Activated T-helper 1 cell treated with Interleukin-2 at 50 U/mL for 16 hours (primary cell): ENCODE results near the gene PDE6B.
"Not testable (repeated sequence)": the region's sequence is repeated elsewhere in the genome, so short reads cannot be mapped to it uniquely, and the experiment has no call there.

Experiments
- DNase-seq: peaks from one replicate; pipeline ENCODE4 v3.0.0-alpha.2; 2020; ENCODE audit warnings: low read depth

Gene PDE6B

GRCh38 chr4:624705-625590 lies at the start of gene PDE6B:
PDE6B (plus strand) TSS chr4:625573; CDS start chr4:625627, 54 bp downstream.
- no peak for DNase-seq

GRCh38 chr4:576245-576821 lies 49.0 kb upstream of the PDE6B start, which contains the start of gene TMEM271:
TMEM271 (minus strand) TSS chr4:576295; CDS start chr4:576062, 233 bp downstream.
- no peak for DNase-seq

DNA sequence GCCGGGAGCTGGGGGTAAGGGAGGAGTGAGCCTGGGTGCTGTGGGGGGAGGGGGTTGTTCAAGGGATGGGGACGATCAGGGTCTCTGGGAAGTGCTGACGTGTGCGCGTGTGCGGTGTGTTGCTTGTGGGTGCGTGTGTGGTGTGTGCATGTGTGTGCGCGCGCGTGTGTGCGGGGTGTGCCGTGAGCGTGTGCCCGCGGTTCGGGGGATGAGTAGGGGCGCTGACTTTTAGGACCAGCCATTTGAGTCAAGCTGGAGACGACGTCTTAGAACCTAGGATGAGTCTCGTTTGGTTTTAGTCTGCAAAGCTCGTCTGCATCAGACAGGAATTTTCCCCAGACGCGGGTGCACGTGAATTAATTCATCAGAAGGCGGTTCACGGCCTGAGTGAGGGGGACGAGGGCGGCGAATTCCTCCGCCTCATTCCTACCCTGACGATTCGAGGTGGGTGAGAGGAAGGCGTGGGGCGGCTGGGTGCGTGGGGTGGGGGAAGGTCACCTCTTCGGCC lies 48.3 kb upstream of the PDE6B start:
- DNase-seq, result no peak

- no peak for DNase-seq
Observed at GRCh38 chr4:577499-578450, 47.6 kb upstream of the PDE6B start.

GRCh38 chr4:578451-579443 lies 46.6 kb upstream of the PDE6B start:
- no peak for DNase-seq

- no peak for DNase-seq
Observed at GRCh38 chr4:579543-580175, 45.7 kb upstream of the PDE6B start.

DNA sequence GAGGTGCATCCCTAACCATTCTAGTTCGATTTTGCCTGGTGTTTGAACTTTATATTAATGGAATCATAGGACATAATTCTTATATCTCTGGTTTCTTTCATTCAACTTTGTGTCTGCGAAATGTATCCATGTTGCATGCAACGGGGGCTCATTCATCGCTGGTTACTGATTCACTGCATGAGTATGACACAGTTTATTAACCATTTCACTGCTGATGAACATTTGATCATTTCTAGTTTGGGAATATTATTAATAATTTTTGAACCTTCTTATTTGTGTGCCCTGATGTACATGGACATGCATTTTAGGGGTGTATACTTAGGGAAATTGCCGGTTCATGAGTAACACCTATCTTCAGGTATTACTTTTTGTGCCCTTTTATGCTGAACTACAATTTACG lies 44.2 kb upstream of the PDE6B start:
- no peak for DNase-seq

- no peak for DNase-seq
Observed at GRCh38 chr4:581753-582361, 43.5 kb upstream of the PDE6B start.

DNA sequence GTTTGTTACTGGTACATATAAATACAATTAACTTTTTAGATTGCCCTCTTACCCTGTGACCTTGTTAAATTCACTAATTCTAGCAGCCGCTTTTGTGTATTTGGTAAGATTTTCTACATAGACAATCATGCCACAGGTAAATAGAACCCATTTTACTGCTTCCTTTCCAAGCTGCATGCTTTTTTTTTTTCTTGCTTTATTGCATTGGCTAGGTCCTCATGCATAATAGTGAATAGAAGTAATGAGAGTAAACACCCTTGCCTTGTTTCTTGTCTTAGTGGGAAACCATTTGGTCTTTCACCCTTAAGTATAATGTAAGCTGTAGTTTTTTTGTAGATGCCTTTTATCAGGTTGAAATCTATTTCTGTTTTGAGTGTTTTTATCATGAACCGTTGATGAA lies 41.6 kb upstream of the PDE6B start:
- no peak for DNase-seq

DNA sequence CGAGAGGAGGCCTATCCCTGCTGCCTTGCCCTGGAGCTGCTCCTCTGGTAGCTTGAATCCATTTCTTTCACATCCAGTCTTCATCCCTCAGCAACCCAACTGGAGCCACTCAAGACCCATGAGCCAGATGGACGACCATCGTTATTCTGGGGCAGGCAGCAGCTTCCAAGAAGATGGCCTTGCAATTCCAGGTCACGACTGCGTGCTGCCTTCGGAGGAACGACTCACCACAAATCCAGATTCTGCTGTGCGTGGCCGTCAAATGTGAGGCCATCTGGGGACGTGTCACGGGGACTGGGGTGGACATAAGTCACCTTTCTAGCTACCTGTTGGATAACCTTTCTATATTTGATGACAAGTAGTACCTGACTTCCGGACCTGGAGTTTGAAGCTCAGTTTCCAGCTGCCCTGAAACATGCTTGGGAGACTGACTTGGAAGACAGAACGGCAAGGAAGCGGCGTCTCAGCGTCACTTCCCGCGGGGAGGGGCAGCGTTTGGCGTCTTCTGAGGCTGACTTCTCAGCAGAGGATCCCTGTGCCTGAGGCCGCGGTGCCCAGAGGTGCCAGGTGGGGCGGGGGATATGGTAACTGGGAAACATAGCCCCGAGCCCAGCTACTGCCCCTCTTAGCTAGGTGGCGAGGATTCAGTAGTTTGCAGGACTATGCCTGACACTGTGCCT lies 37.6 kb upstream of the PDE6B start:
- DNase-seq, result no peak

- no peak for DNase-seq
Observed at GRCh38 chr4:588351-588849, 37.0 kb upstream of the PDE6B start.

DNA sequence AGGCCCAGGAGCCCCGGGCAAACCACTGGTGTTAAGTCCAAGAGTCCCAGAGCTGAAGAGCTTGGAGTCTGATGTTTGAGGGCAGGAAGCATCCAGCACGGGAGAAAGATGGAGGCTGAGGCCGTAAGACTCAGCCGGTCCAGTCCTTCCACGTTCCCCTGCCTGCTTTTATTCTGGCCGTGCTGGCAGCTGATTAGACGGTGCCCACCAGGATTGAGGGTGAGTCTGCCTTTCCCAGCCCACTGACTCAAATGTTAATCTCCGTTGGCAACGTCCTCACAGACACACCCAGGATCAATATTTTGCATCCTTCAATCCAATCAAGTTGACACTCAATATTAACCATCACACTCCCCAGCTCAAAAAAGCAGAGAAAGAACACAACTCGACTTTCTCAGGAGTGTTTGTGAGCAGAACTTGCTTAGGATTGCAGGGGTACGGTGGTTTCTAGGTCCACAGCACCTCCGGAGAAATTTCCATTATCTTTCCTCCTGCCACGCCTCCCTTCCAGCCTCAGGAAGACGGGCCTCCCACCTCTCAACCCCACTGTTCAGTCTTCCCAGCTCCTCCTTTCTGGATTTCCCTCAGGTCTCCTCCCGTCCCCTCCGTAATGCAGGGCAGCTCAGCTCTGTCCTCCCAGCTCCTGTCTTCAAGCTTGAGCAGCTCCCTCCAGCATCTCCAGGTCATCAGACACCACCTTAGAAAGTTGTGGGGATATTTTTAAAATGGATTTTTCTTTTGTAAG lies 36.0 kb upstream of the PDE6B start:
- DNase-seq, result no peak

GRCh38 chr4:590313-590841 lies 35.0 kb upstream of the PDE6B start:
- no peak for DNase-seq

DNA sequence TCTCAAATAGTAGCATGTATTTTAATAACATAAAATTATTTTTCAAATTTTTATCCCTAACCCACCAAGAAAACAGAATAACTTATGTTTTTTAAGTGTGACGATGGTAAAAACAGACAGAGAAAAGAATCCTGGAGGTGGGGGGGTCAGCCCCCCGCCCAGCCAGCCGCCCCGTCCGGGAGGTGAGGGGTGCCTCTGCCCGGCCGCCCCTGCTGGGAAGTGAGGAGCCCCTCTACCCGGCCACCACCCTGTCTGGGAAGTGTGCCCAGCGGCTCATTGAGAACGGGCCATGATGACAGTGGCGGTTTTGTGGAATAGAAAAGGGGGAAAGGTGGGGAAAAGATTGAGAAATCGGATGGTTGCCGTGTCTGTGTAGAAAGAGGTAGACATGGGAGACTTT lies 33.2 kb upstream of the PDE6B start:
- not testable (repeated sequence) for DNase-seq

- DNase-seq, result no peak
Observed at GRCh38 chr4:592825-593520, 32.4 kb upstream of the PDE6B start.

DNA sequence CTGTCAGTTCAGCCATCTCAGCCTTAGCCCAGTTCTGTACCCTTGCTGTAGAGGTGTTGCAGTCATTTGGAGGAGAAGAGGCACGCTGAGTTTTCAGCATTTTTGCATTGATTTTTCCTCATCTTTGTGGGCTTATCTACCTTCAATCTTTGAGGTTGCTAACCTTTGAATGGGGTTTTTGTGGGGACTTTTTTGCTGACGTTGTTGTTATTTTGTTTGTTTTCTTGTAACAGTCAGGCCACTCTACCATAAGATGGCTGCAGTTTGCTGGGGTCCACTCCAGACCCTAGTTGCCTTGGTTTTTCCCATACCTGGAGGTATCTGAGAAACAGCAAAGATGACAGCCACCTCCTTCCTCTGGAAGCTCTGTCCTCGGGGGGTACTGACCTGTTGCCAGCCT lies 26.4 kb upstream of the PDE6B start:
- no peak for DNase-seq

DNA sequence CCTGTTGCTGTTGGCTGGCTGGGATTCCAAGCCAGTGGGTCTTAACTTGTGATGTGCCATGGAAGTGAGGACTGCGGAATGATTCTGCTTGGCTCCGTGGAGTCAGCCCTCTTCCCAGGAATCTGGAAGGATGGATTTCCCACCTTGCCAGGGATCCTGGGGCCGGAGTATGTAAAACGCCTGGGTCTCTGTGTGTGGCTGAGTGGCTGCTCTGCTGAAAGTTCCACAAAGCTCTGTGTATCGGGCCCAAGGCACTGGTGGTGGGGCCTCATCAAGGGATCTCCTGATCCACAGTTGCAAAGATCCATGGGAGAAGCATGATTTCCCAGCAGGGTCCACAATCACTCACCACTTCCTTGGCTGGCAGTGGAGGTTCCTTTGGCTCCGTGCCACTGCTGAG lies 25.2 kb upstream of the PDE6B start:
- DNase-seq, result no peak
